NT2/D1 (cell line): ENCODE measurements around the gene SLC25A25.
"Not testable (repeated sequence)": the region's sequence is repeated elsewhere in the genome, so short reads cannot be mapped to it uniquely, and the experiment has no call there.

Source experiments
- SUZ12 ChIP-seq: IDR thresholded peaks from 2 replicates; pipeline ENCODE4 v1.6.1; 2011; ENCODE audit not compliant: insufficient read length, insufficient read depth; ENCODE audit errors: extremely low read depth
- YY1 ChIP-seq: IDR thresholded peaks from 2 replicates; pipeline ENCODE4 v1.6.1; 2011; ENCODE audit not compliant: insufficient read length, insufficient read depth
- ZNF274 ChIP-seq: IDR thresholded peaks from 2 replicates; pipeline ENCODE4 v1.6.1; 2011; ENCODE audit warnings: mild to moderate bottlenecking, low read depth, low read length

DNA sequence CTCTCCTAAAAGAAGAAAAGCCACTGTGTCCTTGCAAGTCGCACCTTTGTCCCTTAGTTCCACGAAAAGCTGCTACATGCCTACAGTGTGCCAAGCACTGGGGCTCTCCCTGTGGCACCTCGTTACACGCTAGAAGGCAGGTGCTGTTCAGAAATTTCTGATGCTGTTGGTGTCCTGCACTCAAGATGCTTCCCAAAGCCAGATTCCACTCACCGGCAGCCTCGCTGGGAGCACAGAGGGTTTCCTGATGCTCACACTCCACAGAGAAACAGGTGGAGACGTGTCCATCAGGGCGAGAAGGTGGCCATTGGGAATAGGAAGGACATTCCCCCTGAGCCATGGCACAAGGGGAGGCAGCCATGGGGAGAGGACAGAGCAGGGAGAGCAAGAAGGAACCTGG lies 63.3 kb downstream of the SLC25A25 start:
- TF ChIP-seq ZNF274, SUZ12, YY1: not testable (repeated sequence)
